GM06990 (cell line): ENCODE results near the gene GPC6.

Experiments used
- DNase-seq: peaks from one replicate; pipeline ENCODE4 v3.0.0-alpha.2; 2011; ENCODE audit not compliant: insufficient read length; ENCODE audit errors: extremely low read depth
- H3K27me3 ChIP-seq: replicated peaks from 2 replicates; pipeline ENCODE4 v1.6.0; 2011; ENCODE audit warnings: low read length; ENCODE audit not compliant: control insufficient read depth, insufficient read depth
- H3K36me3 ChIP-seq: 2 replicates; pipeline ENCODE4 v1.5.1; 2011; ENCODE audit warnings: low read length; ENCODE audit not compliant: control insufficient read depth, insufficient read depth
- H3K4me3 ChIP-seq: replicated peaks from 2 replicates; pipeline ENCODE4 v1.5.1; 2011; ENCODE audit warnings: low read depth, mild to moderate bottlenecking, control low read depth, low read length
- CTCF ChIP-seq: IDR thresholded peaks from 2 replicates; pipeline ENCODE4 v1.5.1; 2011; ENCODE audit warnings: low read length, control low read depth, mild to moderate bottlenecking, inconsistent platforms; ENCODE audit not compliant: insufficient read depth, poor library complexity, severe bottlenecking

The GPC6 gene

GRCh38 chr13:94251831-94252608, 1025.4 kb downstream of the GPC6 start:
- no peak for TF ChIP-seq CTCF
- Histone ChIP-seq H3K36me3 (no peaks in the 10 kb centered on the region), H3K4me3 (no peak overlapping the region), H3K27me3 (no peaks in the 10 kb centered on the region; the same call in 1 of the 2 replicates)
- DNase-seq: no peak

GRCh38 chr13:94254737-94255136, 1028.1 kb downstream of the GPC6 start:
- no peak for TF ChIP-seq CTCF
- Histone ChIP-seq H3K27me3 (no peaks in the 10 kb centered on the region; the same call in 1 of the 2 replicates), H3K36me3 (no peaks in the 10 kb centered on the region), H3K4me3 (no peak overlapping the region)
- no peak for DNase-seq

GRCh38 chr13:94256721-94257120, 1030.1 kb downstream of the GPC6 start:
- TF ChIP-seq CTCF: no peak
- H3K4me3 ChIP-seq: no peak overlapping the region
- DNase-seq: no peak
- no peaks in the 10 kb centered on the region for H3K36me3 ChIP-seq
- no peaks in the 10 kb centered on the region; the same call in 1 of the 2 replicates for H3K27me3 ChIP-seq

- Histone ChIP-seq H3K27me3 (no peaks in the 10 kb centered on the region; the same call in 1 of the 2 replicates), H3K4me3 (no peak overlapping the region), H3K36me3 (no peaks in the 10 kb centered on the region)
- DNase-seq: no peak
- TF ChIP-seq CTCF: no peak
Observed at GRCh38 chr13:94259984-94260383, 1033.4 kb downstream of the GPC6 start.

GRCh38 chr13:94261163-94261562, 1034.6 kb downstream of the GPC6 start:
- Histone ChIP-seq H3K36me3 (no peaks in the 10 kb centered on the region), H3K27me3 (no peaks in the 10 kb centered on the region), H3K4me3 (no peak overlapping the region)
- TF ChIP-seq CTCF: no peak
- DNase-seq: no peak

- no peak for DNase-seq
Observed at GRCh38 chr13:94263038-94263437, 1036.4 kb downstream of the GPC6 start.

More at GRCh38 chr13:94263038-94263437, 1036.4 kb downstream of the GPC6 start:
- Histone ChIP-seq H3K27me3 (no peaks in the 10 kb centered on the region), H3K4me3 (no peak overlapping the region), H3K36me3 (no peaks in the 10 kb centered on the region)
- TF ChIP-seq CTCF: no peak
